ENCODE results near the gene KIAA0586.
A peak's percentile ranks its signal among the peaks of the same experiment; 100 is the strongest.
"Not testable (repeated sequence)": the region's sequence is repeated elsewhere in the genome, so short reads cannot be mapped to it uniquely, and the experiment has no call there.

KIAA0586 gene

GRCh38 chr14:58427281-58428117, at the start of gene KIAA0586, which contains the start of gene TIMM9:
TSS of gene KIAA0586 (plus strand) at chr14:58427719. CDS start at chr14:58428265, 546 bp downstream.
TSS of gene TIMM9 (minus strand) at chr14:58427531. CDS start at chr14:58411945, 15,586 bp downstream.
- DNase-seq (ENCODE audit: low spot score), result peak; percentile 97

- DNase-seq (ENCODE audit: low spot score), result no peak
Measured at GRCh38 chr14:58390830-58391229, 36.7 kb upstream of the KIAA0586 start.

- no peak for DNase-seq (ENCODE audit: low spot score)
Measured at GRCh38 chr14:58395562-58395811, 32.0 kb upstream of the KIAA0586 start.

- DNase-seq (ENCODE audit: low spot score), result peak; percentile 68
Measured at GRCh38 chr14:58395812-58396788, 31.4 kb upstream of the KIAA0586 start, which contains the start of gene TOMM20L. TSS of gene TOMM20L (plus strand) at chr14:58395930. CDS start at chr14:58395958, 28 bp downstream.

GRCh38 chr14:58397156-58397555, 30.4 kb upstream of the KIAA0586 start:
- DNase-seq (ENCODE audit: low spot score), result no peak

GRCh38 chr14:58398495-58398894, 29.0 kb upstream of the KIAA0586 start:
- DNase-seq (ENCODE audit: low spot score), result no peak

- DNase-seq (ENCODE audit: low spot score), result no peak
Measured at GRCh38 chr14:58398895-58399294, 28.6 kb upstream of the KIAA0586 start.

GRCh38 chr14:58401587-58401986, 25.9 kb upstream of the KIAA0586 start:
- no peak for DNase-seq (ENCODE audit: low spot score)

- DNase-seq (ENCODE audit: low spot score), result no peak
Measured at GRCh38 chr14:58408681-58409215, 18.8 kb upstream of the KIAA0586 start.

GRCh38 chr14:58414845-58415244, 12.7 kb upstream of the KIAA0586 start:
- no peak for DNase-seq (ENCODE audit: low spot score)

- DNase-seq (ENCODE audit: low spot score), result no peak
Measured at GRCh38 chr14:58415636-58416547, 11.6 kb upstream of the KIAA0586 start.

GRCh38 chr14:58416934-58417333, 10.6 kb upstream of the KIAA0586 start:
- DNase-seq (ENCODE audit: low spot score), result not testable (repeated sequence)

GRCh38 chr14:58426670-58427280, 744 bp upstream of the KIAA0586 start:
- DNase-seq (ENCODE audit: low spot score), result peak; percentile 26

- DNase-seq (ENCODE audit: low spot score), result peak; percentile 10
Measured at GRCh38 chr14:58428118-58428683, 682 bp downstream of the KIAA0586 start.

GRCh38 chr14:58430156-58430555, 2.6 kb downstream of the KIAA0586 start:
- no peak for DNase-seq (ENCODE audit: low spot score)

GRCh38 chr14:58439476-58439875, 12.0 kb downstream of the KIAA0586 start:
- DNase-seq (ENCODE audit: low spot score), result no peak

GRCh38 chr14:58444627-58445026, 17.1 kb downstream of the KIAA0586 start:
- no peak for DNase-seq (ENCODE audit: low spot score)

GRCh38 chr14:58455593-58456265, 28.2 kb downstream of the KIAA0586 start:
- DNase-seq (ENCODE audit: low spot score), result no peak

GRCh38 chr14:58460772-58461171, 33.3 kb downstream of the KIAA0586 start:
- no peak for DNase-seq (ENCODE audit: low spot score)

GRCh38 chr14:58463147-58463546, 35.6 kb downstream of the KIAA0586 start:
- DNase-seq (ENCODE audit: low spot score), result no peak
